Stimulated activated CD4-positive, alpha-beta T cell treated with anti-CD3 and anti-CD28 coated beads, TNF-alpha, amount 100 ng/mL, for 24 hours (primary cell): ENCODE data around the gene FBLN5.

Source experiments
- DNase-seq, 3 experiments: peaks; one replicate each; pipeline ENCODE4 v3.0.0-alpha.2; 2020; ENCODE audit warnings: low read depth in 3 of 3

The FBLN5 gene

GRCh38 chr14:91947475-91948184 is at the start of gene FBLN5:
Gene FBLN5 (minus strand): TSS chr14:91947694. CDS start chr14:91947229, 465 bp downstream.
- DNase-seq, result peak in 2 of 3 experiments; percentile 13 to 43

- DNase-seq, result no peak
Observed at GRCh38 chr14:91996948-91997371, 49.5 kb upstream of the FBLN5 start.

- DNase-seq, result no peak
Observed at GRCh38 chr14:91987192-91987591, 39.7 kb upstream of the FBLN5 start.

GRCh38 chr14:91985521-91986255 is 38.2 kb upstream of the FBLN5 start:
- DNase-seq, result no peak

- no peak for DNase-seq
Observed at GRCh38 chr14:91985008-91985407, 37.5 kb upstream of the FBLN5 start.

- DNase-seq, result no peak
Observed at GRCh38 chr14:91983588-91983987, 36.1 kb upstream of the FBLN5 start.

- no peak for DNase-seq
Observed at GRCh38 chr14:91980157-91980556, 32.7 kb upstream of the FBLN5 start.

- DNase-seq, result no peak
Observed at GRCh38 chr14:91977884-91978283, 30.4 kb upstream of the FBLN5 start.

- no peak for DNase-seq
Observed at GRCh38 chr14:91975763-91976162, 28.3 kb upstream of the FBLN5 start.

- no peak for DNase-seq
Observed at GRCh38 chr14:91971188-91971778, 23.8 kb upstream of the FBLN5 start.

GRCh38 chr14:91968280-91968679 is 20.8 kb upstream of the FBLN5 start:
- peak in 1 of 3 experiments; percentile 21 for DNase-seq

GRCh38 chr14:91964724-91965123 is 17.2 kb upstream of the FBLN5 start:
- DNase-seq, result no peak

GRCh38 chr14:91964011-91964410 is 16.5 kb upstream of the FBLN5 start:
- DNase-seq, result no peak

GRCh38 chr14:91963465-91963864 is 16.0 kb upstream of the FBLN5 start:
- no peak for DNase-seq

- no peak for DNase-seq
Observed at GRCh38 chr14:91961297-91962220, 14.1 kb upstream of the FBLN5 start.

- no peak for DNase-seq
Observed at GRCh38 chr14:91957876-91958313, 10.4 kb upstream of the FBLN5 start.

GRCh38 chr14:91956616-91957015 is 9.1 kb upstream of the FBLN5 start:
- no peak for DNase-seq

GRCh38 chr14:91955168-91955567 is 7.7 kb upstream of the FBLN5 start:
- DNase-seq, result no peak

- DNase-seq, result no peak
Observed at GRCh38 chr14:91953170-91953985, 5.9 kb upstream of the FBLN5 start.

GRCh38 chr14:91946622-91947474 is 646 bp downstream of the FBLN5 start:
- no peak for DNase-seq
